HEK293 (cell line): ENCODE data around the gene SPEM3.

Source experiments
- CTCF ChIA-PET: fragments of 350-600 bp; formaldehyde crosslinking; extraction: SDS; loops from one replicate; lab custom pipeline; 2021; ENCODE audit warnings: antibody characterized with exemption; lab: Yijun Ruan, JAX
- POLR2A ChIA-PET: fragments of 300-600 bp; formaldehyde crosslinking; extraction: SDS; loops from one replicate; lab custom pipeline; 2020; ENCODE audit warnings: antibody characterized with exemption, inconsistent platforms; lab: Yijun Ruan, JAX
- H3K27ac ChIP-seq: fragments of 200-500 bp; sonication (Bioruptor generic); 2 replicates; pipeline ENCODE4 v1.5.1; 2014; ENCODE audit warnings: low read depth, low read length, control low read depth, inconsistent platforms; ENCODE audit errors: extremely low read depth
- H3K36me3 ChIP-seq, 2 experiments: fragments of 200-500 bp in 1 of 2; sonication (Bioruptor generic) in 1 of 2; 1 replicate in 1 of 2; 2 replicates in 1 of 2; pipeline ENCODE4 v1.5.1; 2014 to 2017; ENCODE audit warnings: inconsistent platforms in 2 of 2, low read length in 2 of 2; ENCODE audit not compliant: control insufficient read depth in 2 of 2, insufficient read depth in 1 of 2
- H3K4me1 ChIP-seq: fragments of 200-500 bp; sonication (Bioruptor generic); 2 replicates; pipeline ENCODE4 v1.5.1; 2014; ENCODE audit warnings: mild to moderate bottlenecking, low read length, inconsistent platforms; ENCODE audit not compliant: control insufficient read depth, insufficient read depth
- H3K4me3 ChIP-seq: 2 replicates; pipeline ENCODE4 v1.5.1; 2011; ENCODE audit warnings: low read depth, mild to moderate bottlenecking, control low read depth, low read length, moderate library complexity
- H3K9me3 ChIP-seq: fragments of 200-500 bp; sonication (Bioruptor generic); 2 replicates; pipeline ENCODE4 v1.5.1; 2014; ENCODE audit warnings: low read depth, low read length, inconsistent platforms; ENCODE audit not compliant: control insufficient read depth, insufficient read depth
- BCL11B ChIP-seq: fragments of 450-650 bp; formaldehyde crosslinking; IDR thresholded peaks from 2 replicates; pipeline ENCODE4 v1.5.1; 2016; ENCODE audit warnings: low read depth, missing biosample characterization, missing genetic modification characterization
- EGR2 ChIP-seq: fragments of 450-650 bp; formaldehyde crosslinking; IDR thresholded peaks from 2 replicates; pipeline ENCODE4 v1.5.1; 2016; ENCODE audit warnings: low read depth, missing biosample characterization, missing genetic modification characterization
- GLIS1 ChIP-seq: fragments of 450-650 bp; formaldehyde crosslinking; IDR thresholded peaks from 2 replicates; pipeline ENCODE4 v1.5.1; 2016; ENCODE audit warnings: missing biosample characterization, missing genetic modification characterization
- GLIS2 ChIP-seq: fragments of 450-650 bp; formaldehyde crosslinking; IDR thresholded peaks from 2 replicates; pipeline ENCODE4 v1.5.1; 2016; ENCODE audit warnings: missing biosample characterization, missing genetic modification characterization
- KLF16 ChIP-seq: fragments of 450-650 bp; formaldehyde crosslinking; IDR thresholded peaks from 2 replicates; pipeline ENCODE4 v1.5.1; 2017; ENCODE audit warnings: missing biosample characterization, missing genetic modification characterization
- MYNN ChIP-seq: fragments of 450-650 bp; formaldehyde crosslinking; IDR thresholded peaks from 2 replicates; pipeline ENCODE4 v1.5.1; 2016; ENCODE audit warnings: missing biosample characterization, missing genetic modification characterization, borderline replicate concordance
- PRDM2 ChIP-seq: fragments of 450-650 bp; formaldehyde crosslinking; IDR thresholded peaks from 2 replicates; pipeline ENCODE4 v1.5.1; 2016; ENCODE audit warnings: missing biosample characterization, missing genetic modification characterization, borderline replicate concordance
- TRIM28 ChIP-seq: IDR thresholded peaks from 2 replicates; pipeline ENCODE4 v1.6.1; 2011; ENCODE audit warnings: low read length, control low read depth, borderline replicate concordance
- ZBTB1 ChIP-seq: fragments of 450-650 bp; formaldehyde crosslinking; IDR thresholded peaks from 2 replicates; pipeline ENCODE4 v1.5.1; 2016; ENCODE audit warnings: missing biosample characterization, missing genetic modification characterization
- ZFHX2 ChIP-seq: fragments of 450-650 bp; formaldehyde crosslinking; conservative IDR thresholded peaks from 2 replicates; pipeline ENCODE4 v1.5.1; 2016; ENCODE audit warnings: missing biosample characterization, missing genetic modification characterization
- ZNF133 ChIP-seq: fragments of 450-650 bp; formaldehyde crosslinking; IDR thresholded peaks from 2 replicates; pipeline ENCODE4 v1.5.1; 2016; ENCODE audit warnings: missing biosample characterization, missing genetic modification characterization
- ZNF138 ChIP-seq: fragments of 450-650 bp; formaldehyde crosslinking; IDR thresholded peaks from 2 replicates; pipeline ENCODE4 v1.5.1; 2016; ENCODE audit warnings: missing biosample characterization, missing genetic modification characterization, borderline replicate concordance
- ZNF324 ChIP-seq: fragments of 450-650 bp; formaldehyde crosslinking; IDR thresholded peaks from 2 replicates; pipeline ENCODE4 v1.5.1; 2016; ENCODE audit warnings: missing biosample characterization, missing genetic modification characterization
- ZNF341 ChIP-seq: fragments of 450-650 bp; formaldehyde crosslinking; IDR thresholded peaks from 2 replicates; pipeline ENCODE4; 2016; ENCODE audit warnings: low read depth, missing biosample characterization, missing genetic modification characterization
- ZNF350 ChIP-seq: fragments of 450-650 bp; formaldehyde crosslinking; IDR thresholded peaks from 2 replicates; pipeline ENCODE4 v1.5.0; 2017; ENCODE audit warnings: missing biosample characterization, mild to moderate bottlenecking, missing genetic modification characterization
- ZNF394 ChIP-seq: fragments of 450-650 bp; formaldehyde crosslinking; IDR thresholded peaks from 2 replicates; pipeline ENCODE4 v1.5.1; 2016; ENCODE audit warnings: missing biosample characterization, missing genetic modification characterization, mild to moderate bottlenecking, moderate library complexity, borderline replicate concordance
- ZNF529 ChIP-seq: fragments of 450-650 bp; formaldehyde crosslinking; IDR thresholded peaks from 2 replicates; pipeline ENCODE4 v1.5.1; 2017; ENCODE audit warnings: missing genetic modification characterization, missing biosample characterization; ENCODE audit not compliant: insufficient replicate concordance
- ZNF555 ChIP-seq: fragments of 450-650 bp; formaldehyde crosslinking; conservative IDR thresholded peaks from 2 replicates; pipeline ENCODE4 v1.5.1; 2017; ENCODE audit warnings: missing biosample characterization, mild to moderate bottlenecking, missing genetic modification characterization, inconsistent platforms
- ZNF701 ChIP-seq: fragments of 450-650 bp; formaldehyde crosslinking; IDR thresholded peaks from 2 replicates; pipeline ENCODE4 v1.5.1; 2016; ENCODE audit warnings: missing biosample characterization, missing genetic modification characterization
- TF ChIP-seq, protein P1 (sequence below): fragments of 450-650 bp; formaldehyde crosslinking; IDR thresholded peaks from 2 replicates; pipeline ENCODE4 v1.5.1; 2016; ENCODE audit warnings: missing biosample characterization, missing genetic modification characterization

The SPEM3 gene

GRCh38 chr17:7411427-7411750 lies 17.3 kb upstream of the SPEM3 start:
- ChIA-PET CTCF (interaction anchor here (0.6 to 1.2 kb wide), 2 partner anchors 14 to 56 kb away, joined by 3 to 4 read pairs; no protein-coding TSS in a partner anchor), POLR2A (interaction anchor here (0.6 to 1.0 kb wide), 2 partner anchors 12 to 13 kb away, joined by 3 to 6 read pairs; no protein-coding TSS in a partner anchor)

GRCh38 chr17:7413346-7413985 lies 15.2 kb upstream of the SPEM3 start:
- TF ChIP-seq BCL11B (tag by site-specific recombination) = no peak
- TF ChIP-seq ZNF324 (tag by site-specific recombination) = no peak
- TF ChIP-seq ZNF394 (tag by site-specific recombination) = no peak
- TF ChIP-seq ZBTB1 (tag by site-specific recombination) = no peak
- TF ChIP-seq ZFHX2 (tag by site-specific recombination) = 0 out of 2 replicates have a peak, but pooled peaks have one; percentile 21
- no peak for TF ChIP-seq ZNF133 (tag by site-specific recombination)
- TF ChIP-seq MYNN (tag by site-specific recombination) = no peak
- no peak for TF ChIP-seq EGR2 (tag by site-specific recombination)
- TF ChIP-seq GLIS2 (tag by site-specific recombination) = no peak
- no peak for TF ChIP-seq ZNF529 (tag by site-specific recombination)
- no peak for TF ChIP-seq ZNF555 (tag by site-specific recombination)
- TF ChIP-seq ZNF701 (tag by site-specific recombination) = no peak
- no peak for TF ChIP-seq TRIM28
- no peak for TF ChIP-seq PRDM2 (tag by site-specific recombination)
- TF ChIP-seq ZNF350 (tag by site-specific recombination) = no peak
- TF ChIP-seq KLF16 = no peak
- no peak for TF ChIP-seq ZNF138 (tag by site-specific recombination)
- TF ChIP-seq ZNF341 (tag by site-specific recombination) = 0 out of 2 replicates have a peak, but pooled peaks have one; percentile 22
- TF ChIP-seq GLIS1 (tag by site-specific recombination) = peak; percentile 14
- TF ChIP-seq, protein P1, sequence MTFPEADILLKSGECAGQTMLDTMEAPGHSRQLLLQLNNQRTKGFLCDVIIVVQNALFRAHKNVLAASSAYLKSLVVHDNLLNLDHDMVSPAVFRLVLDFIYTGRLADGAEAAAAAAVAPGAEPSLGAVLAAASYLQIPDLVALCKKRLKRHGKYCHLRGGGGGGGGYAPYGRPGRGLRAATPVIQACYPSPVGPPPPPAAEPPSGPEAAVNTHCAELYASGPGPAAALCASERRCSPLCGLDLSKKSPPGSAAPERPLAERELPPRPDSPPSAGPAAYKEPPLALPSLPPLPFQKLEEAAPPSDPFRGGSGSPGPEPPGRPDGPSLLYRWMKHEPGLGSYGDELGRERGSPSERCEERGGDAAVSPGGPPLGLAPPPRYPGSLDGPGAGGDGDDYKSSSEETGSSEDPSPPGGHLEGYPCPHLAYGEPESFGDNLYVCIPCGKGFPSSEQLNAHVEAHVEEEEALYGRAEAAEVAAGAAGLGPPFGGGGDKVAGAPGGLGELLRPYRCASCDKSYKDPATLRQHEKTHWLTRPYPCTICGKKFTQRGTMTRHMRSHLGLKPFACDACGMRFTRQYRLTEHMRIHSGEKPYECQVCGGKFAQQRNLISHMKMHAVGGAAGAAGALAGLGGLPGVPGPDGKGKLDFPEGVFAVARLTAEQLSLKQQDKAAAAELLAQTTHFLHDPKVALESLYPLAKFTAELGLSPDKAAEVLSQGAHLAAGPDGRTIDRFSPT = 0 out of 2 replicates have a peak, but pooled peaks have one; percentile 32
- ChIA-PET POLR2A (interaction anchor here (2.6 kb wide), 1 partner anchor 10 kb away, joined by 15 read pairs; the partner anchor contains the start of gene TMEM256), CTCF (interaction anchor here (1.2 kb wide), 1 partner anchor 11 kb away, joined by 9 read pairs; no protein-coding TSS in a partner anchor)
- Histone ChIP-seq H3K27ac (no peak overlapping the region), H3K4me1 (no peaks in the 10 kb centered on the region), H3K9me3 (no peaks in the 10 kb centered on the region), H3K36me3 (peaks cover 3 to 69% of the 10 kb centered on the region in 2 experiments), H3K4me3 (no peak overlapping the region)

More at GRCh38 chr17:7411427-7411750, 17.3 kb upstream of the SPEM3 start:
- Histone ChIP-seq H3K27ac (no peak overlapping the region), H3K4me1 (no peaks in the 10 kb centered on the region), H3K9me3 (no peaks in the 10 kb centered on the region), H3K36me3 (peaks cover 3 to 52% of the 10 kb centered on the region in 2 experiments), H3K4me3 (no peak overlapping the region)
- TF ChIP-seq GLIS1 (tag by site-specific recombination) (no peak), GLIS2 (tag by site-specific recombination) (peak; percentile 45; the same call in 1 of the 2 replicates)
